ENCODE measurements around the gene P3R3URF.

- TF ChIP-seq, protein P1, sequence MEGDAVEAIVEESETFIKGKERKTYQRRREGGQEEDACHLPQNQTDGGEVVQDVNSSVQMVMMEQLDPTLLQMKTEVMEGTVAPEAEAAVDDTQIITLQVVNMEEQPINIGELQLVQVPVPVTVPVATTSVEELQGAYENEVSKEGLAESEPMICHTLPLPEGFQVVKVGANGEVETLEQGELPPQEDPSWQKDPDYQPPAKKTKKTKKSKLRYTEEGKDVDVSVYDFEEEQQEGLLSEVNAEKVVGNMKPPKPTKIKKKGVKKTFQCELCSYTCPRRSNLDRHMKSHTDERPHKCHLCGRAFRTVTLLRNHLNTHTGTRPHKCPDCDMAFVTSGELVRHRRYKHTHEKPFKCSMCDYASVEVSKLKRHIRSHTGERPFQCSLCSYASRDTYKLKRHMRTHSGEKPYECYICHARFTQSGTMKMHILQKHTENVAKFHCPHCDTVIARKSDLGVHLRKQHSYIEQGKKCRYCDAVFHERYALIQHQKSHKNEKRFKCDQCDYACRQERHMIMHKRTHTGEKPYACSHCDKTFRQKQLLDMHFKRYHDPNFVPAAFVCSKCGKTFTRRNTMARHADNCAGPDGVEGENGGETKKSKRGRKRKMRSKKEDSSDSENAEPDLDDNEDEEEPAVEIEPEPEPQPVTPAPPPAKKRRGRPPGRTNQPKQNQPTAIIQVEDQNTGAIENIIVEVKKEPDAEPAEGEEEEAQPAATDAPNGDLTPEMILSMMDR (IDR thresholded peaks at IDR 0.05; ENCODE audit: extremely low read depth in 1 of 2, insufficient read depth in 1 of 2, low read depth in 1 of 2, low read length in 2 of 2) = no peak
- TF ChIP-seq MAX (IDR thresholded peaks at IDR 0.05; ENCODE audit: insufficient read depth, insufficient read length) (no peak), MYC (IDR thresholded peaks at IDR 0.05; ENCODE audit: low read depth, low read length) (no peak), EZH2 (IDR thresholded peaks at IDR 0.05; ENCODE audit: borderline replicate concordance, low read depth, low read length, severe bottlenecking) (no peak), POLR2A (IDR thresholded peaks at IDR 0.05; ENCODE audit: low read depth, low read length) (no peak), POLR2AphosphoS5 (IDR thresholded peaks at IDR 0.05; ENCODE audit: insufficient read depth, low read depth, low read length) (no peak)
Observed at GRCh38 chr1:46194641-46195193, 18.4 kb upstream of the P3R3URF start.
